T-helper 17 cell (primary cell): ENCODE measurements around the gene GSTM1. TPM values are rescaled to one million over a fixed set of nuclear protein-coding genes. Genes with fewer than 3 reads are reported as not detected.

Source experiments
- ATAC-seq: fragments of 150-1000 bp; cut with Tn5 transposase; 2 replicates; pipeline ENCODE4 v1.10.0; 2021; ENCODE audit warnings: mild to moderate bottlenecking, moderate library complexity
- DNase-seq, 3 donors: peaks; one replicate each; pipeline versions ENCODE4 v3.0.0 to v3.0.0-alpha.2; 2020 to 2021
- H3K9me3 ChIP-seq: one replicate; pipeline ENCODE4 v1.7.0; 2013; ENCODE audit warnings: low read length, mild to moderate bottlenecking; ENCODE audit not compliant: control insufficient read depth, poor library complexity, severe bottlenecking
- H3K27ac Mint-ChIP-seq: one replicate; pipeline ENCODE4 v1.8.0; 2022; ENCODE audit warnings: mild to moderate bottlenecking, moderate library complexity, mixed read lengths
- H3K27me3 Mint-ChIP-seq: one replicate; pipeline ENCODE4 v1.8.0; 2022; ENCODE audit warnings: mixed read lengths
- H3K36me3 Mint-ChIP-seq: one replicate; pipeline ENCODE4 v1.8.0; 2022; ENCODE audit warnings: low read depth, mixed read lengths
- H3K4me1 Mint-ChIP-seq: one replicate; pipeline ENCODE4 v1.8.0; 2022; ENCODE audit warnings: mild to moderate bottlenecking, mixed read lengths
- H3K4me3 Mint-ChIP-seq: one replicate; pipeline ENCODE4 v1.8.0; 2022; ENCODE audit warnings: mild to moderate bottlenecking, moderate library complexity, mixed read lengths
- total RNA-seq, 4 donors: library from RNA in 2 of 4; stranded (reverse) in 2 of 4; gene quantifications; one replicate each; pipeline ENCODE4 v1.2.3 and lab custom pipeline; 2022 to 2026

Gene GSTM1
- total RNA-seq, 2 donors from 2014 or later = 34.5 TPM; not detected in 1

GRCh38 chr1:109728870-109729269, 41.3 kb downstream of the GSTM1 start:
- Mint-ChIP-seq H3K27ac (no peak overlapping the region), H3K36me3 (no peaks in the 10 kb centered on the region), H3K4me3 (no peak overlapping the region), H3K4me1 (peaks cover 2% of the 10 kb centered on the region), H3K27me3 (peaks cover 27% of the 10 kb centered on the region)
- ATAC-seq (no peak), DNase-seq (no peak)
- no peaks in the 10 kb centered on the region for H3K9me3 ChIP-seq

DNA sequence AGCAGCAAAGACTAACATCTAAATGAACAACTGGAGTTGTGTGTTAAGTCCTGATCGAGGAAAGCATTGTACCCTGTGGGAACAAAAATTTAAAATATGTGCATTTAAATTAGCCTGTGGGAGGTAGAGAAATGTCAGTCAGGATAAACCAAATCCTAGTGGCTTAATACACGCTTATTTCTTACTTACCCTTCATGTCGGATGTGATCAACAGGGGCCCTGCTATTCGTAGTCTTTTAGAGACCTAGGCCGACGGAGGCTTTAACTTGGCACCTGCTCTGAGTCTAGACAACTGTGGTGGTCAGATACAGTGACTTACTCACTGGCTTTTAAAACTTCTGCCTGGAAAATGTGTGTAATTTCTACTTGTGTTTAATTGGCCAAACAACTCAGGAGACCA, 43.0 kb downstream of the GSTM1 start:
- H3K9me3 ChIP-seq = no peaks in the 10 kb centered on the region
- H3K27me3 Mint-ChIP-seq = peaks cover 26% of the 10 kb centered on the region
- DNase-seq (no peak), ATAC-seq (no peak)
- H3K27ac Mint-ChIP-seq = no peak overlapping the region
- H3K36me3 Mint-ChIP-seq = peaks cover 3% of the 10 kb centered on the region
- H3K4me3 Mint-ChIP-seq = no peak overlapping the region
- H3K4me1 Mint-ChIP-seq = peaks cover 2% of the 10 kb centered on the region

GRCh38 chr1:109732390-109732881, 44.8 kb downstream of the GSTM1 start:
- Mint-ChIP-seq H3K36me3 (peaks cover 3% of the 10 kb centered on the region), H3K27me3 (peaks cover 15% of the 10 kb centered on the region), H3K4me3 (no peak overlapping the region), H3K27ac (no peak overlapping the region), H3K4me1 (peaks cover 2% of the 10 kb centered on the region)
- no peak for DNase-seq
- no peaks in the 10 kb centered on the region for H3K9me3 ChIP-seq
- no peak for ATAC-seq

DNA sequence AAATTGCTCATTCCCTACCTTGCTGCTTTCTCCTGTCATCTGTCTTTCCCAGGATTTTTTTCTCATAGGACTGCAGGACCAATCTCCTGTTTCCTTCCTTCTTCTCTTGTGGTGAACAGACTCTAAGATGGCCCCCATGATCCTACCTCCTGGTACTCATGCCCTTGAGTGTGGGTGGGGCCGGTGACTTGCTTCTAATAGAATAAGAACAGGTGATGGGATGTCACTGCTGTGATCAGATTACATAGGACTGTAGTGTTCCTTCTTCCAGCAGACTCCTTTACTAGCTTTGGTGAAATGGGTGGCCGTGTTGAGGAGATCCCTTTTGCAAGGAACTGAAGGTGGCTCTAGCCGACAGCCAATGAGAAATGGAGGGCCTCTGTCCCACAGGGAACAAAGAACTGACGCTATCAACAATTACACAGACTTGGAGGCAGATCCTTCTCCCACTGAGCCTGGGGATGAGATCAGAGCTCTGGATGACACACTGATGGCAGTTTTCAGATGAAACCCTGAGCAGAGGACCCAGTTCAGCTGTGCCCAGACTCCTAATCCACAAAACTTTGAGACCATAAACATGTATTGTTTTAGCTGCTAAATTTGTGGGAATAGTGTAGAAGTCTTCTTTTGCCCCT, 45.7 kb downstream of the GSTM1 start:
- H3K9me3 ChIP-seq = no peaks in the 10 kb centered on the region
- Mint-ChIP-seq H3K36me3 (peaks cover 5% of the 10 kb centered on the region), H3K27ac (no peak overlapping the region), H3K27me3 (peaks cover 15% of the 10 kb centered on the region), H3K4me1 (peaks cover 2% of the 10 kb centered on the region), H3K4me3 (no peak overlapping the region)
- ATAC-seq (no peak), DNase-seq (no peak)

- peak overlapping the region; percentile 90 for H3K4me3 Mint-ChIP-seq
- peaks cover 6% of the 10 kb centered on the region for H3K36me3 Mint-ChIP-seq
- ATAC-seq (peak; percentile 98), DNase-seq (peak; percentile 76 to 81 (median 79))
- H3K27me3 Mint-ChIP-seq = peaks cover 5% of the 10 kb centered on the region
- peaks cover 17% of the 10 kb centered on the region for H3K4me1 Mint-ChIP-seq
- H3K27ac Mint-ChIP-seq = peak overlapping the region; percentile 29
- H3K9me3 ChIP-seq = no peaks in the 10 kb centered on the region
Measured at GRCh38 chr1:109739738-109740614, 52.4 kb downstream of the GSTM1 start.

- H3K9me3 ChIP-seq = no peaks in the 10 kb centered on the region
- DNase-seq (no peak), ATAC-seq (peak; percentile 3)
- Mint-ChIP-seq H3K27me3 (peaks cover 5% of the 10 kb centered on the region), H3K27ac (peak within 1 kb of the TSS; percentile 29), H3K4me3 (peak within 1 kb of the TSS; percentile 90), H3K36me3 (peaks cover 6% of the 10 kb centered on the region), H3K4me1 (peaks cover 17% of the 10 kb centered on the region)
Measured at GRCh38 chr1:109740615-109741373, 53.2 kb downstream of the GSTM1 start, which contains the start of gene GSTM3. Gene GSTM3, minus strand, starts transcription at chr1:109741038. Its CDS starts 751 bp downstream, at chr1:109740287.

Other genes starting within 250 kb of the GSTM1 start
- not detected for gene SYPL2, start 221.3 kb upstream of the GSTM1 start, total RNA-seq
- 10 to 100 TPM; 14.3 to 16.0 TPM for gene ATXN7L2, start 203.9 kb upstream of the GSTM1 start, total RNA-seq
- gene CYB561D1, start 193.7 kb upstream of the GSTM1 start, total RNA-seq = 10 to 100 TPM; 21.0 to 23.5 TPM
- gene AMIGO1, start 178.1 kb upstream of the GSTM1 start, total RNA-seq = 1 to 10 TPM; 6.2 to 8.0 TPM
- under 1 TPM; 0.20 to 0.65 TPM for gene GPR61, start 147.9 kb upstream of the GSTM1 start, total RNA-seq
- gene GNAI3, start 139.2 kb upstream of the GSTM1 start, total RNA-seq = 1 to 10 TPM; 7.8 to 8.8 TPM
- not detected for gene GNAT2, start 68.2 kb upstream of the GSTM1 start, total RNA-seq
- gene AMPD2, start 68.0 kb upstream of the GSTM1 start, total RNA-seq = 100 to 1,000 TPM; 471 to 552 TPM
- gene GSTM4, start 31.7 kb upstream of the GSTM1 start, total RNA-seq = 10 to 100 TPM; 17.0 to 18.0 TPM
- 100 to 1,000 TPM in 1 of 2 donors, 10 to 100 TPM in 1; 44.0 to 117 TPM for gene GSTM2, start 19.8 kb upstream of the GSTM1 start, total RNA-seq
- under 1 TPM in 1 of 2 donors, not detected in 1; 0.60 TPM for gene GSTM5, start 24.4 kb downstream of the GSTM1 start, total RNA-seq
- 1 to 10 TPM; 5.6 to 7.8 TPM for gene GSTM3, start 53.2 kb downstream of the GSTM1 start, total RNA-seq
- not detected for gene EPS8L3, start 76.1 kb downstream of the GSTM1 start, total RNA-seq
- gene CSF1, start 223.0 kb downstream of the GSTM1 start, total RNA-seq = 10 to 100 TPM; 15.4 to 20.3 TPM